Peyer's patch (tissue), 4 donors: ENCODE data around the gene ROBO1. TPM values are rescaled to one million over a fixed set of nuclear protein-coding genes. Genes with fewer than 3 reads are reported as not detected.

Experiments used
- DNase-seq, 3 donors: peaks; one replicate each; pipeline ENCODE4 v3.0.0-alpha.2; 2017 to 2019
- H3K27ac ChIP-seq, 4 donors: fragments of 200-600 bp; sonication (generic); one replicate each; pipeline ENCODE4 v1.5.1; 2016 to 2019
- H3K27me3 ChIP-seq, 2 donors: fragments of 200-600 bp; sonication (generic); one replicate each; pipeline ENCODE4 v1.5.1; 2019
- H3K36me3 ChIP-seq, 3 donors: fragments of 200-600 bp; sonication (generic); one replicate each; pipeline ENCODE4 v1.5.1; 2016 to 2019
- H3K4me1 ChIP-seq, 4 donors: fragments of 200-600 bp; sonication (generic); one replicate each; pipeline ENCODE4 v1.5.1; 2016 to 2019
- H3K4me3 ChIP-seq, 4 donors: fragments of 200-600 bp; sonication (generic); 1 replicate in 3 of 4; 2 replicates in 1 of 4; pipeline ENCODE4 v1.5.1; 2016 to 2019; ENCODE audit warnings: mild to moderate bottlenecking in 1 of 4
- H3K9me3 ChIP-seq, 4 donors: fragments of 200-600 bp; sonication (generic); one replicate each; pipeline ENCODE4 v1.5.1; 2016 to 2019; ENCODE audit warnings: mild to moderate bottlenecking in 1 of 4
- POLR2A ChIP-seq, 2 donors: fragments of 450-650 bp; IDR thresholded peaks; one replicate each; pipeline ENCODE4 v1.5.1; 2017; ENCODE audit warnings: antibody characterized with exemption in 2 of 2, mild to moderate bottlenecking in 2 of 2, moderate library complexity in 2 of 2
- total RNA-seq, 4 donors: library from RNA; depleted of rRNA; stranded (reverse); fragments of >200 nt; gene quantifications; one replicate each; pipeline ENCODE4 v1.1.0, GENCODE V29; 2016
- TF ChIP-seq, protein P1 (sequence below), 6 experiments: fragments of 450-650 bp in 4 of 6; fragments of 200-600 bp in 2 of 6; sonication (generic) in 1 of 6; IDR thresholded peaks; one replicate each; pipeline ENCODE4 v1.5.1; 2017 to 2019; ENCODE audit warnings: antibody characterized with exemption in 6 of 6, mild to moderate bottlenecking in 3 of 6, moderate library complexity in 1 of 6

ROBO1 gene
- total RNA-seq, 4 donors from 2014 or later: 9.5 to 41.3 (median 24.2) TPM

DNA sequence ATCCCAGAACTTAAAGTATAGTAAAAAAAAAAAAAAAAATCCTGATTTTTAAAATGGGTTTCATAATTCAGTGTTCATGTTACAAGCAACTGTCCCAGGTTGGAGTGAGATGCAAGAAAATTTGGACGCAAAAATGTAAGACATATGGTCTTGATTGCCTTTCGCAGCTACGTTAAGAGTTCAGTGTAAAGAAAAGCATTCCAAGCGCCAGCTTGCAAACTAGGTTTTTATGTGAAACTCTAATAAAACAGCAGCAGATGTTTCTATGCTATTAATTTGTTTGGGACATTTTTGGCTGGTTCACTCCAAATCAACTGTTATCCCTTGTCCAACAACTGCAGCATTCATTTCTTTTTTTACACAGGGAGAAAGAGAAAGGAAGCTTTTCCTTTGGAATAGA, 957.8 kb downstream of the ROBO1 start:
- TF ChIP-seq POLR2A (IDR thresholded peaks at IDR 0.05): no peak
- TF ChIP-seq, protein P1, sequence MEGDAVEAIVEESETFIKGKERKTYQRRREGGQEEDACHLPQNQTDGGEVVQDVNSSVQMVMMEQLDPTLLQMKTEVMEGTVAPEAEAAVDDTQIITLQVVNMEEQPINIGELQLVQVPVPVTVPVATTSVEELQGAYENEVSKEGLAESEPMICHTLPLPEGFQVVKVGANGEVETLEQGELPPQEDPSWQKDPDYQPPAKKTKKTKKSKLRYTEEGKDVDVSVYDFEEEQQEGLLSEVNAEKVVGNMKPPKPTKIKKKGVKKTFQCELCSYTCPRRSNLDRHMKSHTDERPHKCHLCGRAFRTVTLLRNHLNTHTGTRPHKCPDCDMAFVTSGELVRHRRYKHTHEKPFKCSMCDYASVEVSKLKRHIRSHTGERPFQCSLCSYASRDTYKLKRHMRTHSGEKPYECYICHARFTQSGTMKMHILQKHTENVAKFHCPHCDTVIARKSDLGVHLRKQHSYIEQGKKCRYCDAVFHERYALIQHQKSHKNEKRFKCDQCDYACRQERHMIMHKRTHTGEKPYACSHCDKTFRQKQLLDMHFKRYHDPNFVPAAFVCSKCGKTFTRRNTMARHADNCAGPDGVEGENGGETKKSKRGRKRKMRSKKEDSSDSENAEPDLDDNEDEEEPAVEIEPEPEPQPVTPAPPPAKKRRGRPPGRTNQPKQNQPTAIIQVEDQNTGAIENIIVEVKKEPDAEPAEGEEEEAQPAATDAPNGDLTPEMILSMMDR (IDR thresholded peaks at IDR 0.05): no peak
- DNase-seq: no peak

DNA sequence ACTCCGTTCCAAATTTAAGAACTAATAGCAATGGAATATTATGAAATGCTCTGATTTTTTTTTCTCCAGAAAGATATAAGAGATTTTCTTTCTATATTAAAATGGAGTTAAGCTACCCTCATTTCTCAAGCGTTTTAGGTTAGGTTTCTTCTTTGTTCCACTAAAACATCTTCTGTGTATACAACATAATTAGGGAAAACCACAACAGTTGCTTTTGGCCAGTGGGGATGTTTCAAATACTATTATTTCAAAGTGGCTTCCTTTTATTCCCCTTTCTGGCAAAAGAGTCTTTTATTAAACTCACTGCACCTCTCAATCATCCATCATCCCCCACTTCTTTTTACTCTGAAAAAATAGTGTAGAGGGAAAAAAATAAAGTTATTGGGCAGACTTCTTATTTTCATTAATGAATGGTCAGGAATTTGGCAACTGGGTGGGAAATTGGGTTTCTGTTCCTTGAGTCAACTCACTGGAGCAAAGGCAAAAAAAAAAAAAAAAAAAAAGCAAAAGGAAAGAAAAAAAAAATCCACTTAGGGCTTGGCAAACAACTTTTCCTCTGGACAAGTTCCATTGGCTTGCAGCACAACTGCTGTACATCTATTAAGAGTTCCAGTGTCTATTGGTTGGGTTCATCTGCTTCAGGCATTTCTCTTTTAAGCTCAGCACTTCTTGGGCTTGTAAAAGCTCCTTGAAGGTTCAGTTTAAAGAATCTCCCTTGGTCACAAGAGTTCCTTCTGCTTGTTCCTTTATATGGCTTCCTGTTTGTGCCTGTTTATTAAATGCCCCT, 963.4 kb downstream of the ROBO1 start:
- H3K4me3 ChIP-seq: no peak overlapping the region
- DNase-seq: no peak
- H3K9me3 ChIP-seq: no peaks in the 10 kb centered on the region
- no peaks in the 10 kb centered on the region for H3K4me1 ChIP-seq
- H3K27me3 ChIP-seq: no peaks in the 10 kb centered on the region
- H3K27ac ChIP-seq: no peak overlapping the region
- TF ChIP-seq POLR2A (IDR thresholded peaks at IDR 0.05): no peak
- TF ChIP-seq, protein P1 (IDR thresholded peaks at IDR 0.05): no peak
- no peaks in the 10 kb centered on the region for H3K36me3 ChIP-seq

More for the DNA sequence above, 957.8 kb downstream of the ROBO1 start:
- Histone ChIP-seq H3K9me3 (no peaks in the 10 kb centered on the region), H3K4me1 (no peaks in the 10 kb centered on the region), H3K27ac (no peak overlapping the region), H3K36me3 (no peaks in the 10 kb centered on the region), H3K27me3 (no peaks in the 10 kb centered on the region), H3K4me3 (no peak overlapping the region)

DNA sequence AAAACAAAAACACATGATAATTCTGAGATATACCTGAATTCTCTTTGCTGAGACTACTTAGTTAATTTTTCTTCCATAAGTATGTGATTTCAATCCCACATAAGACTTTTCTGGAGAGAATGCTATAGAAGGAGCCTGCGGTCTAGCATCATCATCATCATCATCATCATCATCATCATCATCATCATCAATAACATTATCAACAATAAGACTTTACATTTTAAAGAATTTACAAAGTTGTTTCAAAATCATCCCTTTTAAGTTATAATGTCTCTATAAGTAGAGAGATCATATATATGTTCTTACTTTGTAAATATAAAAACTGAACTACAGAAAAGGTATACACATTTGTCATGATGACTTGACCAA, 965.3 kb downstream of the ROBO1 start:
- Histone ChIP-seq H3K27me3 (no peaks in the 10 kb centered on the region), H3K36me3 (no peaks in the 10 kb centered on the region), H3K27ac (no peak overlapping the region), H3K4me3 (no peak overlapping the region), H3K4me1 (no peaks in the 10 kb centered on the region), H3K9me3 (no peaks in the 10 kb centered on the region)
- DNase-seq: no peak
- TF ChIP-seq, protein P1 (IDR thresholded peaks at IDR 0.05): no peak
- no peak for TF ChIP-seq POLR2A (IDR thresholded peaks at IDR 0.05)

DNA sequence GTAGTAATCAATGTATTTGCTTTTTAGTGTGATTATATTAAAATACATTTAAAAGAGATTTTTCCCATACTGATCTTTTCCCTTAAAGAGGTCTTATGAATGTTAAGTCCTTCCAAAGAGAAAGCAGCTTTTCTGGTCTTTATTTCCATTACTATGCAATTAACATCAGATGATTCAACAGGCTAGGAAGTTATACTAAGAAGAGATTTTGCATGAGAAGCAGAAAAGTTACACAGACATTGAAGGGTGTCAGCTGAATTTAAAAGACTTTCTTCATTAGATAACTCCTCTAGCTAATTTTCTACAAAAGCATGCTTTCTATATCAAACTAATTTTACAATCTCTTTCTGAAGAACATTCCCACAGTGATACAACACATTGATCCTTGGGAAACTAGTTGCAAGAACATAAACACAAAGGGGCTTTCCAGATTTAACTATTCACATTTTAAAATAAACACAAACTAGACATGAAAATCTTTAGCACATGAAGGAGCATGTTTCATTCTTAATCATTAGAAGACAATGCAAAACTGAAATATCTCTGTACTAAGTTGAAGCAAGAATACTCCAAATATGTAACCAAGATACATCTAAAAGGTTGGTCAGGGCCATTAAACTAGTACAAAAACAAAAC, 965.8 kb downstream of the ROBO1 start:
- Histone ChIP-seq H3K9me3 (no peaks in the 10 kb centered on the region), H3K4me1 (no peaks in the 10 kb centered on the region), H3K27ac (no peak overlapping the region), H3K4me3 (no peak overlapping the region), H3K36me3 (no peaks in the 10 kb centered on the region), H3K27me3 (no peaks in the 10 kb centered on the region)
- DNase-seq: no peak
- TF ChIP-seq POLR2A (IDR thresholded peaks at IDR 0.05): no peak
- TF ChIP-seq, protein P1 (IDR thresholded peaks at IDR 0.05): no peak

DNA sequence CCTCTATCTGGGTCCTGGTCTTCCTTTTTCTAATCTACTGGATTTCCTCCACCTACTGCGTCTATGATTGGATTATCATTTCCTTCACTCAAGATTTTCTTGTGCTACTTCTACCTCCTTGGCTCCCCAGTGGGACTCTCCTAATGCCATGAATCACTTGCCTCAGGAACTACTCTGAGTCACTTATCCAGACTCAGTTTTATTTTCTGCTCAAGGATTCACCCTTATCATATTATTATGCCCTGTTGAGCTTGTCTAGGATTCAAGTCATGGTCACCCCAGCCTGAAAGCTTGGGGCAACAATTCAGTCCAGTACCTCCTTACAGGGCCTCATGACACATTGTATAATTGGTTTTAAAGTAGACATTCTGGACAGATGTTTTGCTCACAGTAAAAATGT, 968.1 kb downstream of the ROBO1 start:
- TF ChIP-seq, protein P1 (IDR thresholded peaks at IDR 0.05): no peak
- no peak for TF ChIP-seq POLR2A (IDR thresholded peaks at IDR 0.05)
- no peak overlapping the region for H3K4me3 ChIP-seq
- no peaks in the 10 kb centered on the region for H3K27me3 ChIP-seq
- no peaks in the 10 kb centered on the region for H3K4me1 ChIP-seq
- H3K36me3 ChIP-seq: no peaks in the 10 kb centered on the region
- H3K27ac ChIP-seq: no peak overlapping the region
- no peak for DNase-seq
- H3K9me3 ChIP-seq: no peaks in the 10 kb centered on the region
